DND-41 (cell line): ENCODE results near the gene MICALL2.

Experiments
- CTCF ChIP-seq: IDR thresholded peaks from 2 replicates; pipeline ENCODE4 v1.5.1; 2012; ENCODE audit warnings: borderline replicate concordance, low read length, moderate library complexity, mild to moderate bottlenecking; ENCODE audit not compliant: poor library complexity, severe bottlenecking; ENCODE audit errors: extremely low read depth
- EZH2 ChIP-seq: IDR thresholded peaks from 3 replicates; pipeline ENCODE4 v1.6.1; 2012; ENCODE audit warnings: borderline replicate concordance, low read depth, mild to moderate bottlenecking, moderate library complexity, low read length, inconsistent platforms; ENCODE audit not compliant: severe bottlenecking

DNA sequence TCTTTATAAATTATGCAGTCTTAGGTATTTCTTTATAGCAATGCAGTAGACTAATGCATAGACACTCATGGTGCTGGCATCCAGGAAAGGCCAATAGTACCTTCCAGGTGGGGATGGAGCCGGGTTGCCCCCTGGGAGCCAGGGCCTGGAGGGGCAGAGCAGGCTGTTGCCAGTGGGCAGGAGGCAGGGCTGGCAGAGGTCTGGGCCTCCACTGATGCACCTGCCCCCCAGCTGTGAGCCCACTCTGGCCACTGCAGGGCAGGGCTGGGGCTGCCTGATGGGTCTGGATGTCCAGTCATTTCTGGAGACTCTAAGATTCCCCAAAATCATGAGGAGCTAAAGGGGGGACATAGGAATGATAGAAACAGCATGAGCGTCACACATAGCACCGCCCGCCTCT lies 66.7 kb downstream of the MICALL2 start:
- TF ChIP-seq CTCF: no peak
- no peak for TF ChIP-seq EZH2
